ENCODE data around the gene KCNMB3. TPM values are rescaled to one million over a fixed set of nuclear protein-coding genes. Genes with fewer than 3 reads are reported as not detected.

Gene KCNMB3
- total RNA-seq, 2 experiments from 2014 or later: 0.60 TPM; not detected in 1

DNA sequence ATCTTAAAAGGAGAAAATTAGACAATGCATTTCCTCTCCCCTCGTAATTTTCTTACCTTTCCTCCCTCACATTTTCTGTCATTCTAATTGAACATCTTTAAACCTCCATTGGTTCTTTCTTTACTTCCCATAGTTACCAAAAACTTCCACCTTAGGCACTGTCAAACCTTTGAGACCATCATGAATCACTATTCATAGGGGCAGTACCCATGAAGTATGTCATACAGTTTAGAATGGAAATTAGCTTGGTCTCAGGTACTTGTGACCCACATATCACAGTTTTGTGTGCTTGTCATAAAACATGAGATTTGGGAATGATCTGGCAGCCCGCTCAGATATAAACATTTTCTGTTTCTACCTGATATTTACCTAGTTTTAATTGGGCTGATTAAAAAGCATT, 50.1 kb downstream of the KCNMB3 start:
- Histone ChIP-seq H3K9me3 (ENCODE audit: low read length) (no peaks in the 10 kb centered on the region), H3K36me3 (ENCODE audit: insufficient read depth, low read length) (peaks cover 12% of the 10 kb centered on the region), H2AFZ (ENCODE audit: low read length) (no peak overlapping the region), H3K4me2 (ENCODE audit: low read length) (no peak overlapping the region), H3K4me3 (ENCODE audit: low read depth, low read length, poor library complexity, severe bottlenecking) (no peak overlapping the region), H3K4me1 (ENCODE audit: insufficient read depth, low read length, poor library complexity, severe bottlenecking) (peaks cover 6% of the 10 kb centered on the region), H3K27ac (ENCODE audit: low read depth, low read length, poor library complexity, severe bottlenecking) (no peak overlapping the region), H3K9me2 (ENCODE audit: insufficient read depth, low read length) (no peaks in the 10 kb centered on the region), H4K20me1 (ENCODE audit: insufficient read depth, low read length) (no peaks in the 10 kb centered on the region), H3K79me2 (ENCODE audit: insufficient read depth, low read depth, low read length) (no peaks in the 10 kb centered on the region)
- TF ChIP-seq CTCF (conservative IDR thresholded peaks at IDR 0.05; ENCODE audit: low read length) (no peak), EZH2phosphoT487 (IDR thresholded peaks at IDR 0.05; ENCODE audit: borderline replicate concordance, low read depth, low read length) (no peak)
- BruUV-seq (replicated peaks): no TSS peak
- ChIA-PET POLR2A (interaction anchor here (0.7 kb wide), 1 partner anchor 34 kb away, joined by 3 read pairs; no protein-coding TSS in a partner anchor), CTCF (ENCODE audit: unreplicated experiment) (no interaction called here)
- intact Hi-C loops (cut with micrococcal nuclease; ENCODE audit: unreplicated experiment): no loop called here
- no peak for DNase-seq (ENCODE audit: low spot score)

DNA sequence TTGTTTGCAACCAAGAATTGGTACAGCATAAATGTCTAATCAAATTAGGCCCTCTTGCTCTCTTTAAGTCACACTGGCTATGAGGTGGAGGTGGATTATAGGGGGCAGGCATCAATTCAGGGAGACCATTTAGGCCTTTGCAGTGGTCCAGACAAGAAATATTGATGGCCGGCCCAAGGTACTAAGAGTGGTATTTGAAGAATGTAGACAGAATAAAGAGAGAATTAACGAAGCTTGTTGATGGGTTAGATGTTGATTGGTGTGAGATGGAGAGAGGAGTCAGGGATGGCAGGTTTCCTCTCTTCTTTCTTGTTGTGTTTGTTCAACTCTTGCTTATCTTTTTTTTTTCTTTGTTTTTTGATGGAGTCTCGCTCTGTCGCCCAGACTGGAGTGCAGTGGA, 54.2 kb downstream of the KCNMB3 start:
- Histone ChIP-seq H3K36me3 (ENCODE audit: insufficient read depth, low read length) (peaks cover 4% of the 10 kb centered on the region), H3K9me3 (ENCODE audit: low read length) (no peaks in the 10 kb centered on the region), H3K27ac (ENCODE audit: low read depth, low read length, poor library complexity, severe bottlenecking) (no peak overlapping the region), H2AFZ (ENCODE audit: low read length) (no peak overlapping the region), H4K20me1 (ENCODE audit: insufficient read depth, low read length) (no peaks in the 10 kb centered on the region), H3K79me2 (ENCODE audit: insufficient read depth, low read depth, low read length) (no peaks in the 10 kb centered on the region), H3K4me3 (ENCODE audit: low read depth, low read length, poor library complexity, severe bottlenecking) (no peak overlapping the region), H3K9me2 (ENCODE audit: insufficient read depth, low read length) (no peaks in the 10 kb centered on the region), H3K4me2 (ENCODE audit: low read length) (no peak overlapping the region), H3K4me1 (ENCODE audit: insufficient read depth, low read length, poor library complexity, severe bottlenecking) (peaks cover 11% of the 10 kb centered on the region)
- no TSS peak for BruUV-seq (replicated peaks)
- no peak for DNase-seq (ENCODE audit: low spot score)
- CTCF ChIA-PET (ENCODE audit: unreplicated experiment): no interaction called here
- TF ChIP-seq CTCF (conservative IDR thresholded peaks at IDR 0.05; ENCODE audit: low read length): no peak
- no peak for TF ChIP-seq EZH2phosphoT487 (IDR thresholded peaks at IDR 0.05; ENCODE audit: borderline replicate concordance, low read depth, low read length)
- POLR2A ChIA-PET: interaction anchor here (1.5 kb wide), 1 partner anchor 27 kb away, joined by 3 read pairs; no protein-coding TSS in a partner anchor
- intact Hi-C loops (cut with micrococcal nuclease; ENCODE audit: unreplicated experiment): no loop called here

DNA sequence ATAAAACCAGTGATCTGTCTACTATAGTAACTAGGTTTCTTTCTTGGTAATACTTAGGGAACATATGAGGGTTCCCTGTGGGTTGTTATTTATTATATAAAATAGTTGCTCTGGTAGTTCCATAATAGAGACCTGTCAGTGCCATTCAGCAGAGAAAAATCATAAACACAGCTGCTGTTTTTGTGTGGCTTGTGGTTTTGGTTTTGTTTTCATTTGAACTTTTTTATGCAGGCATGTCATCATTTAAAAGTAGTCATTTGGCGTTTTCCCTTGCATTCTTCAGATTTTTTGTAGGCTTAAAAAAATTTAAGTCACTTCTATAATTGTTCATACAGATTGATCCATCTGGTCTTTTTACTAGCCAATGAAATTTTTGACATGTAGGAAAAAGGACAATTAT, 54.8 kb downstream of the KCNMB3 start:
- Histone ChIP-seq H3K4me3 (ENCODE audit: low read depth, low read length, poor library complexity, severe bottlenecking) (no peak overlapping the region), H3K4me2 (ENCODE audit: low read length) (peak overlapping the region; percentile 17; the same call in 1 of the 2 replicates)
- intact Hi-C loops (cut with micrococcal nuclease; ENCODE audit: unreplicated experiment): no loop called here

More for the DNA sequence above, 54.8 kb downstream of the KCNMB3 start:
- H3K79me2 ChIP-seq (ENCODE audit: insufficient read depth, low read depth, low read length): no peaks in the 10 kb centered on the region
- no TSS peak for BruUV-seq (replicated peaks)
- H4K20me1 ChIP-seq (ENCODE audit: insufficient read depth, low read length): no peaks in the 10 kb centered on the region
- peaks cover 4% of the 10 kb centered on the region for H3K36me3 ChIP-seq (ENCODE audit: insufficient read depth, low read length)
- H3K4me1 ChIP-seq (ENCODE audit: insufficient read depth, low read length, poor library complexity, severe bottlenecking): peaks cover 11% of the 10 kb centered on the region
- no peak overlapping the region for H3K27ac ChIP-seq (ENCODE audit: low read depth, low read length, poor library complexity, severe bottlenecking)
- TF ChIP-seq CTCF (conservative IDR thresholded peaks at IDR 0.05; ENCODE audit: low read length) (no peak), EZH2phosphoT487 (IDR thresholded peaks at IDR 0.05; ENCODE audit: borderline replicate concordance, low read depth, low read length) (no peak)
- CTCF ChIA-PET (ENCODE audit: unreplicated experiment): no interaction called here
- peak; percentile 12 for DNase-seq (ENCODE audit: low spot score)
- no peak overlapping the region for H2AFZ ChIP-seq (ENCODE audit: low read length)
- POLR2A ChIA-PET: interaction anchor here (1.5 kb wide), 1 partner anchor 26 kb away, joined by 3 read pairs; no protein-coding TSS in a partner anchor
- H3K9me3 ChIP-seq (ENCODE audit: low read length): no peaks in the 10 kb centered on the region
- no peaks in the 10 kb centered on the region for H3K9me2 ChIP-seq (ENCODE audit: insufficient read depth, low read length)
